DMS79 treated with DMSO at 0.1 percent for 48 hours (cell line): Measurements from ENCODE around the gene TTC9.

Experiments
- DNase-seq: peaks from one replicate; lab custom pipeline; 2025; lab: John Stamatoyannopoulos, UW

Gene TTC9

DNA sequence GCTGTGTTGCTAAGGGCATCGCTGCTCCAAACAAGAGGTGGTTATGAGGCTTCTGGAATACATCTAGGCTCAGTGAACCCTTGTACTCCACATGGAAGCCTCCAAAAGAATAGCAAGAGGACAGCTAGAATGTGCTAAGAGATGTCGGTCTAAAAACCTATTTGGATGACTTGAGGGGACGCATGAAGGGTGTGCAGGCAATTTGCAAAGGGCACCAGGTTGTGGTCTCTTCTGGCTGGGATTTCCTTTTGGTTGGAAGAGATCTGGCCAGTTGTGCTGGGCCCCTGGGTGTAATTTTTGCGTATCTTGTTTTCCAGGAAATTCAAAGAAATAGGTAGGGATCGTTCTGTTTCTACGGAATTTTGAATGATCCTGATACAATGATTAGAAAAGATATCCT lies 4.2 kb downstream of the TTC9 start:
- no peak for DNase-seq

DNA sequence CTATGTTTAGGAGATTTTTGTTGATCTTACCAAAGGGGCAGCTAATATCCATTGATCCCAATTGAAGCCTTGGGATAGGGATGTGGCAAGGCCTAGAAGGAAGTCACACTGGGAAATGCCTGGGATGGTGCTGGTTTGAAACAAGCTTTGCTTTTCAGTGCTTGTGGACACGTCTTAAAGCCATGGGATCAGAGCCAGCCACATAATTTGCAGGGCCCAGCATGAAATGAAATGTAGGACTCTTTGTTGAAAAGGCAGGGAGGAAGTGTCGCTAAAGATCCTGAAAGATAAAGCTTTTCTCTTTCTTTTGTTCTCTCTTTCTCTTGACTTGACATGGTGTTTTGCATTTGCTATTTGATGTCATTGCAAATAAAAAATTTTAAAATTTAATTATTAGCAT lies 5.0 kb downstream of the TTC9 start:
- no peak for DNase-seq

DNA sequence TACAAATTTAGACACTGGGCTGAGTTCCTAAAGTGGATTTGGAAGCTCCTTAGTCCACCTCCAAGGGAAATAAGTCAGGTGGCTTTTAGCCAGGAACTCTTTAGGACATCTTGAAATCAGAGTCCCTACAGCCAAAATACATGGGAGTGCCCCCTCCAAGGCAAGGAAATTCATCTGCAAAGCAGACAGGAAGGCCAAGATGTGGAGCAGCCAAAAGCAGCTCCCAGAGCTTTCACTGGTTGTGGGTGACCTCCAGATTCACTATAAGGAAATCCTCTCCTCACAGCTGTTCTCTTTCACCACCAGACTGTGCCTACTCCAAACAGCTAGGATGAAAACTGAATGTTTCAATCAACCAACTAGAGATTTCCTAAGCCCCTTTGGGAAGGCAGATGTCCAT lies 6.6 kb downstream of the TTC9 start:
- DNase-seq, result no peak

DNA sequence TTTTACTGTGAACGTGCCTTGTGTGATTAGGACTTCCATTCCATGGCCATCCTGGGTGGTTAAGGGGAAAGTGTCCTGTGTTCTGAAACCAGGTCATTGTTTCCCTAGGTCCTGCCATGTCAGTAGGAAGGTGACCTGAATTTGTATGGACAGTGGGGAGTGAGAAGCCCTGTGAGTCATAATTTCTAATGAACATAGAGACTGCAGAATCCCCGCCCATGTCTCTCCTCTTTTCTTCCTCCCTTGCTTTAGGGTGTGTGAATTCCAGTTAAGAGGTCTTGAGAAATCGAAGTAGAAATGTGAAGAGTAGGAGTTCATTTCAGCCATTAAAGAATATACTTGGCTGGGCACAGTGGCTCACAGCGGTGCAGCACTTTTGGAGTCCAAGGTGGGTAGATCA lies 8.1 kb downstream of the TTC9 start:
- no peak for DNase-seq

DNA sequence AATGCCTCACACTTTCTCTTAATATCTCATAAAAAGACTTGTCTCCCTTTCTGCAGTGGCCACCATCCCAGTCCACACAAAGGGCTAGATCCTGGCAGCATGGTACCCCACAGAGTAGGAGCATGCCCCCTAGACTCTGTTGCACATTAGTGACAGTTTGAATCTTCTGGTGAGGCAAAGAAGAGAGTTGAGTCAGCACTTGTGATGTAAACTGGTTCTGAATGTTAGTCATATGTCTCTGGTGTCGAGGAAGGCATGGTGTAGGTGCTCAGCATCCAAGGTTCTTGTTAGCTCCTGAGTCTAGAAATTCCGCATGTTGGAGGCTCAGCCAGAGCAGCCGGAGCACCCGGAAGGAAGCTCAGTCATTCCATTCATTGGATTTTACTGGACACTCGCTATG lies 9.8 kb downstream of the TTC9 start:
- no peak for DNase-seq

DNA sequence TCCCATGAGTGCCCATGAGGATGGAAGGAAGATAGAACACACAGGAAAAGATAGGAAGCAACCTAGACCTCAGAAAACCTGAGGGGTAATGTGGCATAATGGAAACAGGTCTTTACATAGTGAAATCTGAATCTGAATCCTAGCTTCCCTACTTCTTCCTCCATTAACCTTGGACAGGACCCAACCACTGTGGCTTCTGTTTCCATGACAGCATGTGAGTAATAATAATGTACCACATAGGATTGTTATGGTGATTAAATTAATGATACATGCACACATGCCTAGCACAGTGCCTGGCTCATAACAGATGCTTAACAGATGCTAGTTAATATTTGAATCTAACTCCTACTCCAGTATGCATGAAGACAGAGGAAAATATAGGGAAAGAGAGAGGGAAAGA lies 11.2 kb downstream of the TTC9 start:
- no peak for DNase-seq

DNA sequence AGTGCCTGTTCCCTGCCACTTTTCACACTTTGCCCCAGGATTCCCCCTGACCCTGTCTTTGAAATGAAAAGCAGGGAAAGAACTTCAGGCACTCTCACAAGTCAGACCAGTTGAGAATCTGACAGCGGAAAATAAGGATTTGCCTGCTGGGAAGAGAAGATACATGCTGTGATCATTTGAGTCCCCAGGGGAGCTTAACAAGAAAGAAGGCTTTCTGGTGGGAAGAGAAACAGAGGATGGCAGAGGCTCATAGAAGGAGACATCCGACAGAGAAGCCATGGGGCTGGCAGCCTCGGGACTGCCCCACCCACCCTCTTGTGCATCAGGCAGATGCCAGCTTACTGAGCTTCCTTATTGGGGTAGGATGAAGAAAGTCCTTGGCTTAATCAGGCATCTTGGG lies 11.9 kb downstream of the TTC9 start:
- no peak for DNase-seq

DNA sequence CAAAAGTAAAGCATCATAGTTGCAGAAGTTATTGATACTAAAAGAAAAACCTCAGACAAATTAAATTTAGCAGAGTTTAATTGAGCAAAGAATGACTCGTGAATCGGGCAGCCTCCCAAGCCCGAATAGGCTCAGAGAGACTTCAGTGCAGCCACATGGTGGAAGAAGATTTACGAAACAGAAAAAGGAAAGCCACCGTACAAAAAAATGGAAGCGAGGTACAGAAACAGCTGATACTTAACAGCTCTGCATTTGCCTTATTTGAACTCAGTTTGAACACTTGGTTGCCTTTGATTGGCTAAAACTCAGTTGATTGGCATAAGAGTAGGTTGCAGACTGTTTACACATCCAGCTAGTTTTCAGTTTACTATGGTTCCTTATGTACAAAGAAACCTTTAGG lies 12.9 kb downstream of the TTC9 start:
- DNase-seq, result no peak

- no peak for DNase-seq
Observed at GRCh38 chr14:70655110-70655826, 13.6 kb downstream of the TTC9 start.

GRCh38 chr14:70658899-70659298 lies 17.2 kb downstream of the TTC9 start:
- DNase-seq, result no peak

- no peak for DNase-seq
Observed at GRCh38 chr14:70660967-70661893, 19.5 kb downstream of the TTC9 start.

DNA sequence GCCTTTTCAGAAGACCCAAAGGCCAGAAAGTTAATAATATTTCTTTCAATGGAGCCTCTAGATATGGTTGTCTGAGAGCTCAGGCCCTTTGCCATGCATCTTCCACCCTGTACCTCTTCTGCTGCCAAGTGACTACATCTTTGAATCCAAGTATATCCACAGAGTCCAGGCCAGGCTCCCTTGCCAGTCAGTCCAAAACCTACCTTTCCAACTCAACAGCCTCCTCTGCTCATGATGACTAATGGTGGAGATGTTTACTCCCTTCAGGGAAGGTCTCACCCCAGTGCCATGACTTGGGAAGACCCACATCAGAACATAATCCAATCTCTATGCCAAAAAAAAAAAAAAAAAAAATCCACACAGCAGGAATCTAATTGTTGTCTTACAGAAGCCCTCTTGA lies 20.4 kb downstream of the TTC9 start:
- no peak for DNase-seq

GRCh38 chr14:70662816-70663215 lies 21.1 kb downstream of the TTC9 start:
- no peak for DNase-seq

- no peak for DNase-seq
Observed at GRCh38 chr14:70663707-70664179, 22.0 kb downstream of the TTC9 start.

DNA sequence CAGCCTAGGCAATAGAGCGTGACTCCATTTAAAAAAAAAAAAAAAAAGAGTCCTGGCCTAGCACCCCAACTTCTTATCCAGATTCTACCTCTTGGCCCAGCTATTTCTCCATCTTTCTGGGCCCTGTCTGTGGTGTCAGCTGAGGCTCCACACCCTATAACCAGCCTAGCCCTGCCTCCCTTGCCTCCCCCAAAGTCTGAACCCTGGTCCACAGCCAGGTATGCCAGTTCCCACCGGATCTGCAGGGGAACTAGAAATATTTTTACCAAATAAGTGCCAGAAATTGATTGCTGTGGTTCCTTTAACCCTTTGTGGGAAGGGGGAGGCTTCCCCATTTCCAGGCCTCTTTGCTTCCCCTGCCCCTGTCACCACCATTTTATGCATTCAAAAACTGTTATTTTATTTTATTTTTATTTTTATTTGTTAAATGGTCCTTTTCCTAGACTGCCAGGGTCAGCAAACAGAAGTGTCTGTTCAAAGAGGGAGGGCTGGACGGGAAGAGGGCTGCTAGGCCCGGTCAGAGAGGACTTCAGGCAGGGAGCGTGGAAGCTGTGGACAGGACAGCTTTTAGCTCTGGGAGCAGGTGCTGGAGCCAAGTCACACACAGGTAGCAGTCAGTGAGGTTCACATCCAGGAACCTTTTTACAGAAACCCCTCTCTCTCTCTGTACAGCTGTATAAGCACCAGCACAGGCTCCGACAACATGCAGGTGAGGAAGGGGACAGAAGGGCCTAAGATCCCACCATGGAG lies 23.2 kb downstream of the TTC9 start:
- DNase-seq, result no peak

GRCh38 chr14:70665448-70666360 lies 24.0 kb downstream of the TTC9 start:
- peak; percentile 94 for DNase-seq

GRCh38 chr14:70666361-70666686 lies 24.6 kb downstream of the TTC9 start:
- no peak for DNase-seq

- no peak for DNase-seq
Observed at GRCh38 chr14:70670992-70671651, 29.4 kb downstream of the TTC9 start.

GRCh38 chr14:70671652-70672644 lies 30.2 kb downstream of the TTC9 start:
- DNase-seq, result no peak

- DNase-seq, result no peak
Observed at GRCh38 chr14:70677341-70677740, 35.6 kb downstream of the TTC9 start.
